Ovary (tissue), 3 donors: Measurements from ENCODE around the gene PGBD5.

Experiments used
- EP300 ChIP-seq: sonication (generic); formaldehyde crosslinking; IDR thresholded peaks from one replicate; pipeline ENCODE4 v1.6.1; 2017; ENCODE audit warnings: antibody characterized with exemption
- POLR2A ChIP-seq: fragments of 450-650 bp; IDR thresholded peaks from one replicate; pipeline ENCODE4 v1.6.1; 2017; ENCODE audit warnings: antibody characterized with exemption, mild to moderate bottlenecking, moderate library complexity
- TF ChIP-seq, protein P1 (sequence below), 3 donors: fragments of 450-650 bp in 2 of 3; fragments of 200-600 bp in 1 of 3; IDR thresholded peaks; one replicate each; pipeline versions ENCODE4 v1.5.1 to v1.8.0; 2016 to 2022; ENCODE audit warnings: antibody characterized with exemption in 3 of 3, mild to moderate bottlenecking in 1 of 3
- donor health status: DM: no; HTN: no; CAD: no.

GRCh38 chr1:230403442-230403841, 22.7 kb downstream of the PGBD5 start:
- TF ChIP-seq, protein P1, sequence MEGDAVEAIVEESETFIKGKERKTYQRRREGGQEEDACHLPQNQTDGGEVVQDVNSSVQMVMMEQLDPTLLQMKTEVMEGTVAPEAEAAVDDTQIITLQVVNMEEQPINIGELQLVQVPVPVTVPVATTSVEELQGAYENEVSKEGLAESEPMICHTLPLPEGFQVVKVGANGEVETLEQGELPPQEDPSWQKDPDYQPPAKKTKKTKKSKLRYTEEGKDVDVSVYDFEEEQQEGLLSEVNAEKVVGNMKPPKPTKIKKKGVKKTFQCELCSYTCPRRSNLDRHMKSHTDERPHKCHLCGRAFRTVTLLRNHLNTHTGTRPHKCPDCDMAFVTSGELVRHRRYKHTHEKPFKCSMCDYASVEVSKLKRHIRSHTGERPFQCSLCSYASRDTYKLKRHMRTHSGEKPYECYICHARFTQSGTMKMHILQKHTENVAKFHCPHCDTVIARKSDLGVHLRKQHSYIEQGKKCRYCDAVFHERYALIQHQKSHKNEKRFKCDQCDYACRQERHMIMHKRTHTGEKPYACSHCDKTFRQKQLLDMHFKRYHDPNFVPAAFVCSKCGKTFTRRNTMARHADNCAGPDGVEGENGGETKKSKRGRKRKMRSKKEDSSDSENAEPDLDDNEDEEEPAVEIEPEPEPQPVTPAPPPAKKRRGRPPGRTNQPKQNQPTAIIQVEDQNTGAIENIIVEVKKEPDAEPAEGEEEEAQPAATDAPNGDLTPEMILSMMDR (IDR thresholded peaks at IDR 0.05), result no peak
- TF ChIP-seq EP300 (no peak), POLR2A (no peak)
